Measurements from ENCODE around the gene CD93. TPM values are rescaled to one million over a fixed set of nuclear protein-coding genes. Genes with fewer than 3 reads are reported as not detected.

Gene CD93, protein sequence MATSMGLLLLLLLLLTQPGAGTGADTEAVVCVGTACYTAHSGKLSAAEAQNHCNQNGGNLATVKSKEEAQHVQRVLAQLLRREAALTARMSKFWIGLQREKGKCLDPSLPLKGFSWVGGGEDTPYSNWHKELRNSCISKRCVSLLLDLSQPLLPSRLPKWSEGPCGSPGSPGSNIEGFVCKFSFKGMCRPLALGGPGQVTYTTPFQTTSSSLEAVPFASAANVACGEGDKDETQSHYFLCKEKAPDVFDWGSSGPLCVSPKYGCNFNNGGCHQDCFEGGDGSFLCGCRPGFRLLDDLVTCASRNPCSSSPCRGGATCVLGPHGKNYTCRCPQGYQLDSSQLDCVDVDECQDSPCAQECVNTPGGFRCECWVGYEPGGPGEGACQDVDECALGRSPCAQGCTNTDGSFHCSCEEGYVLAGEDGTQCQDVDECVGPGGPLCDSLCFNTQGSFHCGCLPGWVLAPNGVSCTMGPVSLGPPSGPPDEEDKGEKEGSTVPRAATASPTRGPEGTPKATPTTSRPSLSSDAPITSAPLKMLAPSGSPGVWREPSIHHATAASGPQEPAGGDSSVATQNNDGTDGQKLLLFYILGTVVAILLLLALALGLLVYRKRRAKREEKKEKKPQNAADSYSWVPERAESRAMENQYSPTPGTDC
- total RNA-seq (2022; extraction: Qiagen RNA extraction; ENCODE audit: low read depth) = not detected in 5 replicates

DNA sequence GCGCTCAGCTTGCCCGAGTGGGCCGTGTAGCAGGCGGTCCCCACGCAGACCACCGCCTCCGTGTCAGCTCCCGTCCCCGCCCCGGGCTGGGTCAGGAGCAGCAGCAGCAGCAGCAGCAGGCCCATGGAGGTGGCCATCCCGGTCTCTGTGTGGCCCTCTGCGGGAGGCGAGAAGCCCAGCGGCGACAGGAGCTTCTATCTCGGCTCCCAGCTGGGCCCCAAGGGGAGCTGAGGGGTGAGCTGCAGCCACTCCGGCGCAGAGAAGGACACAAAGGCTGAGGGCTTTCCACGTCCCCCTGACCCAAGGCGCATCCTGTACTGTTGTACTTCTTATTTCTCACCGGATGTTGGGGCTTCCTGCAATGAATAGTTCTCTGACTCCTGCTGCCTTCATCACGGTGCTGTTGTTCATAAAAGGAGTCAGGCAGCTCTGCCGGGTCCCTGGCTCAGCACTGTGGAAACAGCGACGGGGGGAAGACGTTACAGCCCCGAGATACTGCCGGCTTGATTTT lies at the start of gene CD93:
TSS of gene CD93 (minus strand) at position 269 of the 511 bp plus-strand sequence. CDS start at position 137, 132 bp downstream.

DNA sequence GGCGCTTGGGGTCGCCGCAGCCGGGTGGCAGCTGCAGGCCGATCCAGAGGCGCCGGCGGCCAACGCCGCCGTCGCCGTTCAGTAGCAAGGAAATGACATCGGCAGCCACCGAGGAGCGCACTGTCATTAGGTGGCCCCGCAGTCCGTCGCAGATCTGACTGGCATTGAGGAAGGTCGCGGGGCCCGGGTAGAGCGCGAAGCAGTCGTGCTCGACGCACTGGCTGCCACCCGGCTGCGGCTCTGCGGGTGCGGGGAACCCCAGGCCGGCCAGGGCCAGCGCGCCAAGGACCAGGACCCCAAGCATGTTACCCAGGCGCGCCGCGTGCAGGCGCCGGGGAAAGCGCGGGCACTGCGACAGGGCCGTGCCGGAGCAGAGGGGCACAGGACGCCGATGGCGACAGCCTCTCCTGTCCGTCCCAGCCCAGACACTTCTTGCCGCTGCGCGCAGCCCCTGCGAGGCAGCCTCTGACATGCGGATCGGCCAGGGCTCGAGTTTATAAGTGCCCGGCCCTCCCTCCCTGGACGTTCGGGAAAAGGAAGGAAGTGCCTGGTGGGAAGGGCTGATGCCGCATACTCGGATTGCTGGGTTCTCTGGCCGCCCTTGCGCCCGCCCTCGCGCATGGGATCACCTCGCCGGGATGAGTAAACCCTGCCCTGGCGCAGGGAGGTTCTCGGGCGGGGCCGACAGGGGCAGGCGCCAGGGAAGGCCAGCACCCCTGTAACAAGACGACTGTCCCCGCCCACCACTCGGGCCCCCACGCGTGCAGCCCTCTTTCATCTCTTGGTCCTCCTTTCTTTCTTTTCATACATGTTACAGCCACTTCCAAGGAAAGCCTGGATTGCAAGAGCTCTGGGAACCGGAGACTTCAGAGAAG lies 36.7 kb downstream of the CD93 start, which contains the start of gene THBD:
TSS of gene THBD (minus strand) at position 472 of the 875 bp plus-strand sequence. CDS start at position 304, 168 bp downstream.

GRCh38 chr20:23034721-23035671 lies 51.1 kb downstream of the CD93 start, which contains the start of gene SSTR4:
Gene SSTR4 (plus strand): TSS chr20:23035312. CDS start chr20:23035484, 172 bp downstream.

Other genes with a start within 250 kb of the CD93 start
- 0.07 TPM in 1 of 5 replicates, not detected in the others for gene SSTR4, start 51.0 kb downstream of the CD93 start, total RNA-seq (2022; extraction: Qiagen RNA extraction; ENCODE audit: low read depth)
- gene THBD, start 36.7 kb downstream of the CD93 start, total RNA-seq (2022; extraction: Qiagen RNA extraction; ENCODE audit: low read depth) = 26.1 to 46.2 TPM (median 40.9 TPM) in 5 replicates

All from A549 treated with RU486 at 1 μM for 4 hours (cell line).